ENCODE measurements around the gene MORF4L1.

Gene MORF4L1

GRCh38 chr15:78942741-78943140, 70.1 kb downstream of the MORF4L1 start:
- H4K20me1 ChIP-seq (ENCODE audit: low read depth, low read length), result no peaks in the 10 kb centered on the region
- H3K9me2 ChIP-seq (replicated peaks; ENCODE audit: insufficient read depth, low read length), result no peaks in the 10 kb centered on the region
- H3K27me3 ChIP-seq (ENCODE audit: low read length), result no peaks in the 10 kb centered on the region
- H3K9me3 ChIP-seq (ENCODE audit: insufficient read depth, low read length), result no peaks in the 10 kb centered on the region
- H3F3A ChIP-seq (ENCODE audit: insufficient read depth), result peaks cover 31% of the 10 kb centered on the region
- H2AFZ ChIP-seq (ENCODE audit: low read depth, low read length, severe bottlenecking), result no peak overlapping the region
- no peaks in the 10 kb centered on the region for H3K36me3 ChIP-seq (ENCODE audit: low read length)
- H3K4me3 ChIP-seq (ENCODE audit: insufficient read depth, low read length, poor library complexity, severe bottlenecking), result peak overlapping the region; percentile 71
- no peak for TF ChIP-seq CTCF (IDR thresholded peaks at IDR 0.05; ENCODE audit: insufficient read depth, low read length, poor library complexity, severe bottlenecking)
- TF ChIP-seq EZH2phosphoT487 (conservative IDR thresholded peaks at IDR 0.05; ENCODE audit: low read length), result no peak
- peak overlapping the region; percentile 83 for H3K9ac ChIP-seq (ENCODE audit: low read length)
- peak overlapping the region; percentile 60 for H3K4me2 ChIP-seq (ENCODE audit: low read depth, low read length, poor library complexity, severe bottlenecking)
- peak overlapping the region; percentile 60 for H3K27ac ChIP-seq (ENCODE audit: low read depth, low read length)
- H3K79me2 ChIP-seq (ENCODE audit: insufficient read depth, low read length), result peaks cover 26% of the 10 kb centered on the region; the same call in 1 of the 2 replicates

- H3K27me3 ChIP-seq (ENCODE audit: low read length), result no peaks in the 10 kb centered on the region
- H3K27ac ChIP-seq (ENCODE audit: low read depth, low read length), result peak overlapping the region; percentile 60
- H2AFZ ChIP-seq (ENCODE audit: low read depth, low read length, severe bottlenecking), result no peak overlapping the region
- TF ChIP-seq EZH2phosphoT487 (conservative IDR thresholded peaks at IDR 0.05; ENCODE audit: low read length) (no peak), CTCF (IDR thresholded peaks at IDR 0.05; ENCODE audit: insufficient read depth, low read length, poor library complexity, severe bottlenecking) (no peak)
- peak overlapping the region; percentile 71 for H3K4me3 ChIP-seq (ENCODE audit: insufficient read depth, low read length, poor library complexity, severe bottlenecking)
- H3F3A ChIP-seq (ENCODE audit: insufficient read depth), result peaks cover 22% of the 10 kb centered on the region
- H3K9me2 ChIP-seq (replicated peaks; ENCODE audit: insufficient read depth, low read length), result no peaks in the 10 kb centered on the region
- H4K20me1 ChIP-seq (ENCODE audit: low read depth, low read length), result no peaks in the 10 kb centered on the region
- peak overlapping the region; percentile 83 for H3K9ac ChIP-seq (ENCODE audit: low read length)
- no peaks in the 10 kb centered on the region for H3K36me3 ChIP-seq (ENCODE audit: low read length)
- no peaks in the 10 kb centered on the region for H3K9me3 ChIP-seq (ENCODE audit: insufficient read depth, low read length)
- H3K79me2 ChIP-seq (ENCODE audit: insufficient read depth, low read length), result peaks cover 26% of the 10 kb centered on the region; the same call in 1 of the 2 replicates
- peak overlapping the region; percentile 60 for H3K4me2 ChIP-seq (ENCODE audit: low read depth, low read length, poor library complexity, severe bottlenecking)
Observed at GRCh38 chr15:78943692-78944091, 71.0 kb downstream of the MORF4L1 start.

DNA sequence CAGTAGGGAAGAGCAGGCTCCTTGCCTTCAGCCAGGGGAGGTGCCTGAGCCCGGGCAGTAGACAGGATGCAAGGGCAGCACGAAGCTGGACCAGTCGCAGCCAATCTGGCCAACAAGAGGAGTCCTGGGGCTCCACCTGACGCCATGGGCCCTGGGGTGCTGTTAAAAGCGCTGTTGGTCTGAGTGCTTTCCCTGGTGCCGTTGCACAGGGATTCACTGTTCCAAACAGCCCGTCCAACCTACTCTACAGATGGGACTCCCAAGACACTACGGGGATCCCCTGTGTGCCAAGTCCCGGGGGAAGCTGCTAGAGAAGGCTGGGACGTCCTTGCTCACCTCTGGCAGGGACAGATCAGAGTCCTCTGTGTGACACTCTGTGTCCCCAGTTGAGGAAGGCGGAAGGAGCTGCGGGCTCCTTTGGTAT, 71.5 kb downstream of the MORF4L1 start:
- H3K4me3 ChIP-seq (ENCODE audit: insufficient read depth, low read length, poor library complexity, severe bottlenecking), result peak overlapping the region; percentile 71
- H3F3A ChIP-seq (ENCODE audit: insufficient read depth), result peaks cover 17% of the 10 kb centered on the region
- peak overlapping the region; percentile 58 for H2AFZ ChIP-seq (ENCODE audit: low read depth, low read length, severe bottlenecking)
- H4K20me1 ChIP-seq (ENCODE audit: low read depth, low read length), result no peaks in the 10 kb centered on the region
- H3K36me3 ChIP-seq (ENCODE audit: low read length), result no peaks in the 10 kb centered on the region
- TF ChIP-seq CTCF (IDR thresholded peaks at IDR 0.05; ENCODE audit: insufficient read depth, low read length, poor library complexity, severe bottlenecking), result no peak
- no peaks in the 10 kb centered on the region for H3K9me3 ChIP-seq (ENCODE audit: insufficient read depth, low read length)
- H3K27me3 ChIP-seq (ENCODE audit: low read length), result no peaks in the 10 kb centered on the region
- H3K9me2 ChIP-seq (replicated peaks; ENCODE audit: insufficient read depth, low read length), result no peaks in the 10 kb centered on the region
- peak overlapping the region; percentile 60 for H3K4me2 ChIP-seq (ENCODE audit: low read depth, low read length, poor library complexity, severe bottlenecking)
- H3K27ac ChIP-seq (ENCODE audit: low read depth, low read length), result peak overlapping the region; percentile 60
- H3K79me2 ChIP-seq (ENCODE audit: insufficient read depth, low read length), result peaks cover 26% of the 10 kb centered on the region; the same call in 1 of the 2 replicates
- H3K9ac ChIP-seq (ENCODE audit: low read length), result peak overlapping the region; percentile 83

Measured in SU-DHL-6 (cell line).